GM18867 (cell line): ENCODE data around the gene PPT2.
"Not testable (repeated sequence)": the region's sequence is repeated elsewhere in the genome, so short reads cannot be mapped to it uniquely, and the experiment has no call there.

Experiments used
- ATAC-seq: cut with Tn5 transposase; IDR thresholded peaks from one replicate; pipeline ENCODE4 v1.9.1; 2021; ENCODE audit warnings: mild to moderate bottlenecking, moderate library complexity; ENCODE audit not compliant: unreplicated experiment

PPT2 gene

DNA sequence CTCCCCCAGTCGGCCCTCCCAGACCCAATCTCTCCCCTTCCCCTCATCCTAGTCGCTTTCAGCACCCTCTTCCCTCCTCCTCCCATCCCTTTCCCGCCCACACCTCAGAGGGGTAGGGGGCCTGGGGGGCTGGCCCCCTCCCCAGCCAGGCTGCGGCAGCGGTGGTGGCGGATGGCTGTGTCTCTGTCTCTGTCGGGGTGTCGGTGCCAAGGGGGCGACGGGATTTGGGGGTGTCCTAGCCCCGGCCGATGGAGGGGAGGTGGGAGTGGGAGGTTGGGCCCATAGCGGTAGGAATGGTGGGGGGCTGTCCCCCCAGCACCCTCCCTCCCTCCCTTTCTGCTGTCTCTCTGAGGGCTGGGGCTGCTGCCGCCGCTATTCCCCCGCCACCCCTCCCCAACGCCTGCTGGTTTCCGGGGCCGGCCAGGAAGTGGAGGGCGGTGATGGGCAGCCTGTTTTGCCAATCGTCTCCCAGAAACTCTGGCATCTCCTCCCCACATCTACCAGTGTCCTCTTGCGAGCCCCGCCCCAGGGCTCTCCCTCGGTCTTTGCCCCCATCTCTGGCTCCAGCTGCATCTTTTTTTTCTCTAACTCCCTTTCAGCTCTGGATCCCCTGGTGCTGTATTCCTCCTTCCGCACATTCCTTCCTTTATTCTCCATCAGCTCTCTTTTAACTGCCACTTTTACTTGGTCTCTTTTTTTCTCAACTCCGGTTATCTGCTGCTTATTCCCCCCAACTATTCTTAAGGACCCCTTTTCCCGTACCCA is 22.0 kb downstream of the PPT2 start, which contains the start of gene AGPAT1:
Gene AGPAT1, minus strand, starts transcription at position 374 of the 765 bp plus-strand sequence. CDS start 4,588 bp downstream, outside the sequence.
- ATAC-seq = peak; percentile 43

DNA sequence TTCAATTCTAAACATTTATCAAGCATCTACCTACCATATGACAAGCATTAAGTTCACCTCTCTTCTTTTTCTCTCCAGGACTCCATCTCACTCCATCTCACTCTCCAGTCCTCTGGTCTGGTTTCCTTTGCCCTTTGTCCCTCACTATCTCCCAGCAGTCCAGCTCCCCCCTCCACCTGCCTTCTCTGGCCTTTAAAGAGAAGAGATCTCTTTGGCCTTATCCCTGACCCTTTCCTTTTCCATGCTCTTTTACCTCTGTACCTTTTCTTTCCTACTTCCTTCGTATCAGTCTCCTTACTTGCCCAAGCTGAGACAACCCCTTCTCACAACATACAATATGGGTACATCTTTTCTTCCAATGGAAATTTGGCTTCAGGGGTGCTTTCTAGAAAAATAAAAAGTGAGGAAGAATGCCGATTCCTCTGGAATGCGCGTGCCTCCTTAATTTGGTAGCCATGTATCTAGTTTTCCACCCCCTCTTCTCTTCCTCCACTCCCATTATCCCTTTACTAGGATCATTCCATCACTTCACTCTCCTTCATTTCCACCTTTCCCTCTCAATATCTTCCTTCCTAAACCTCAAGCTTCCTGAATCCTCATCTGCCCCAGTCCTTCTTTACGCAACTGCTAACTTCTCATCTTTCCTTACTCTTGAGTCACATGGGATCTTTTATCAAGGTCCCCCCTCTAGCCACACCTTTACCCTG is 22.7 kb downstream of the PPT2 start:
- no peak for ATAC-seq

DNA sequence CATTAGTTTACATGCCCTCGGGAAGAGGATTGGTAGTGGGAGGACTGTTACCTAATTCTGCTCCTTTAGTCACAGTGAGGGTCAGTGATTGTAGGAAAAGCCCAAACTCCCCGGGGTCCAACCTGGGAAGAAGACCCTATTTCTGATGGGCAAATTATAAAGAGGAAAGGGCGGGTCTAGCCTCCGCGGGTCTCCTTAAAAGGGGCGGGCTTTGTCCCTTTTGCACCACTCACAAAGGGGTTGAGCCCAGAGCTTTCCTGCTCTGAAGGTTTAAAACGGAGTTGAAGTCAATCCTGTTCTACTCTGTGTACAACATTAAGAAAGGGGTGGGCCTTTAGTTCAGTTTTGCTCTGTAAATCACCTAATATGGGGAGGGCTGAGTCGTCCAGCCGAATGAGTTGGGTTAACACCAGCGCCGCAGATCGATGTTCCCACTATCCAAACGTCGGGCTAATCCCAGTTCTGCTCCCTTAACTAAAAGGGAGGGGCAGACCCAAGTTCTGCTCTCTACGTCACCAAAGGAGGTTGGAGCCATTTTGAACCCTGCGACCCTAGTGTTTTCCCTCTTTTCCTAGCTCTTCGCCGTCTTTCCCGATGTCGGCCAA is 23.3 kb downstream of the PPT2 start:
- ATAC-seq = no peak

DNA sequence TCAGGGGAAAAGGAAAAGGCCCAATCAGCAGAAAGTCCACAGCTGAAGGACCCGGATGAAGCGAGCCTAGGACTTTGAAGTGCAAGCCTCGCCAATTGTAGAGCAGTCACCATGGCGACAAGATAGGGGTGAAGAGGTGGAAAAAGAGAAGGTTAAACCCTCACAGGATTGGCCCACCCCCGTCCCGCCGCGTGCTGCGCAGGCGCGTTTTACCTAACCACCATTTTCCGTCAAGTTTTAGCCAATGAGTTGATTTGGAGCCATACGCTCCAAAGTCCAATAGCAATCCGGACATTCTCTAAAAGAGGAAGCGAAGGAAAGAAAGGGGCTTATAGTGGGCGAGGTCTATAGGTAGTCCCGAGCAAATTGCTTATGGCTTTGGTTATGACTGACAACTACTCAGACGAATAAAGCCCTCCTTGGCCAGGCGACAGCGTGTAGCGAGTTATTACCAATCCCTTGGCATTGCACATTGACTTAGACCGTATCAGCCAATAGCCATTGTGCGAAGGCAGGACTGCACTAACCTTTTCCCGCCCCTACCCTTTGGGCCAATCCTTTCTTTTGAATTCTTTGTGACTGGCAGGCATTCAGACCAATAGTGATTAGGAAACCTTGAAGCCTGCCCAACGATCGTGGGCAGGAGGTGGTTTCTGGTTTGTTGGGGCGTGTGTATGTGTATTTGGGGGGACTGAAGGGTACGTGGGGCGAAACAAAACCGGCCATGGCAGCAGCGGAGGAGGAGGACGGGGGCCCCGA is 24.0 kb downstream of the PPT2 start, which contains the start of gene RNF5:
Gene RNF5, plus strand, starts transcription at position 618 of the 759 bp plus-strand sequence. Its CDS starts 107 bp downstream, at position 725.
- peak; percentile 78 for ATAC-seq

DNA sequence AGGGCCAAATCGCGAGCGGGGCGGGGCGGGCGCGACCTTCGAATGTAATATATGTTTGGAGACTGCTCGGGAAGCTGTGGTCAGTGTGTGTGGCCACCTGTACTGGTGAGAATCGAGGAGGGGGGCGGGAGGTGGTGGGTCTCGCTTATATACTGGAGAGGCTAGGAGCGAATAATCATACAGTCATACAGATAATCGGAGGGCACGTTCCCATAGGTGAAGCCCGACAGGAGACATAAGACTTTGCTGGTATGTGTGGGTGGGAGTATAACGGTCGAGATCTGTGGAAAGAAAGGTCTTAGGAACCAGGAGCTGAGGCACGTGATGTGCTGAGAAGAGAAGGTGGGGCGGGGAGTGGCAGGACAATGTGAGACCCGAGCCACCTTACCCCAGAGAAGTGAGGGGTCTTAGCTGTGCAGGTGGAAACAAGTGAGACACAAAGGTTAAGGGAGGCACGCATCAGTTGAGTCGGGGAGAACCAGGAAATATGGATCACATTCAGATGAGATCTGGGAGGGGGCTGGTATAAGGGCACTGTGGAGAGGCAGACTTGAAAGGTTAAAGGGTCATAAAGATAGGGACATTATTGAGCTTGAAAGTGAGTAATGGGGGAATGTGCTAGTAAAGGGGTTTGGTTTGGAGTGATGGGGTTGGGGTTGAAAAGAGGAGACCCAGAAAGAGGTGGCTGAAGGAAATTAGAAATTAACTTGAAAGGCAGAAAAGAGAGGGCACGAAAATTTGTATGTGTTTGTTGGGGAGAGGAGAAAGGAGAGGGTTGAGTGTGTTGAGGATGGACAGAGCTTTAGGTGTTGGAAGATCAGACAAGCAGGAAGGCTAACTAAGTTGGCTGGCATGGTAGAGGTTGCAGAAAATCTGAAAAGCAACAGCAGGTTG is 24.9 kb downstream of the PPT2 start:
- no peak for ATAC-seq

DNA sequence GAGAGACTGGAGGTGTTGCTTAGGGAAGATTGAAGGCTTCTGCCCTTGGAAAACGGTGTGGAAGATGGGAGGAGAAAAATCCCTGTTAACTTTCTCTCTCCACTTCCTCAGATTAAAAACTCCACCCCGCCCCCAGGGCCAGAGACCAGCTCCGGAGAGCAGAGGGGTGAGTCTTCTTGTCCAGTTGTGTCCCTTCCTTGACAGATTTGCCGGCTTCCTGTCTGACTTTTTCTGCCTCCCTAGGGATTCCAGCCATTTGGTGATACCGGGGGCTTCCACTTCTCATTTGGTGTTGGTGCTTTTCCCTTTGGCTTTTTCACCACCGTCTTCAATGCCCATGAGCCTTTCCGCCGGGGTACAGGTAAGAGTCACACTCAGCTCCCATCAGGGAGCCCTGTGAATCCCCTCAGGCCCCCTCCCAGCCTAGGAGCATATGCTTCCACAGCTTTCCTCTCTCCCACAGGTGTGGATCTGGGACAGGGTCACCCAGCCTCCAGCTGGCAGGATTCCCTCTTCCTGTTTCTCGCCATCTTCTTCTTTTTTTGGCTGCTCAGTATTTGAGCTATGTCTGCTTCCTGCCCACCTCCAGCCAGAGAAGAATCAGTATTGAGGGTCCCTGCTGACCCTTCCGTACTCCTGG is 25.9 kb downstream of the PPT2 start:
- ATAC-seq = no peak

DNA sequence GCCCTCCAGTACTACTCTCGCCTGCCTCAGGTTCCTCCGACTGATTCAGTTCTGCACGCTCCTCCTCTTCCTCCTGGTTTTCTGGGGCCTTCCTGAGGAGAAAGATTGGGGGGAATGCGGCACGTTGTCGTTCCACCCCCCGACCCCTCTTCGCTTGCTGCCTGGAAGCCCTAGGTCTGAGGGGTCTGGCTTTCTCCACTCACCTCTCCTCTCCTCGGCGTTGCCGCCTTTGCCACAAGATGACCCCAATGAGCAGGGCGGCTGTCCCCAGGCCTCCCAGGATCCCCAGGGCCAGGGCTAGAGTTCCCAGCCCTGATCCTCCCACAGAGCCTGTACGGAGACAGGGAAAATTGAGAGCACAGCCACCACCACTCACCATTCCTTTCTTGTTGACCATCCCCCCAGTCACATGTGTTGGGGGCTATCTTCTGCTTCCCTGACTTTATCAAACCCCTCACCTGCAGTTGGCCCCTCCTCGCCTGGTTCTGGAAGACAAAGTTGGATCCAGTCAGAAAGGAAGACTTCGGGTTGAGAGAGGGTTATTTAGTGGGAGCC is 27.3 kb downstream of the PPT2 start:
- no peak for ATAC-seq

DNA sequence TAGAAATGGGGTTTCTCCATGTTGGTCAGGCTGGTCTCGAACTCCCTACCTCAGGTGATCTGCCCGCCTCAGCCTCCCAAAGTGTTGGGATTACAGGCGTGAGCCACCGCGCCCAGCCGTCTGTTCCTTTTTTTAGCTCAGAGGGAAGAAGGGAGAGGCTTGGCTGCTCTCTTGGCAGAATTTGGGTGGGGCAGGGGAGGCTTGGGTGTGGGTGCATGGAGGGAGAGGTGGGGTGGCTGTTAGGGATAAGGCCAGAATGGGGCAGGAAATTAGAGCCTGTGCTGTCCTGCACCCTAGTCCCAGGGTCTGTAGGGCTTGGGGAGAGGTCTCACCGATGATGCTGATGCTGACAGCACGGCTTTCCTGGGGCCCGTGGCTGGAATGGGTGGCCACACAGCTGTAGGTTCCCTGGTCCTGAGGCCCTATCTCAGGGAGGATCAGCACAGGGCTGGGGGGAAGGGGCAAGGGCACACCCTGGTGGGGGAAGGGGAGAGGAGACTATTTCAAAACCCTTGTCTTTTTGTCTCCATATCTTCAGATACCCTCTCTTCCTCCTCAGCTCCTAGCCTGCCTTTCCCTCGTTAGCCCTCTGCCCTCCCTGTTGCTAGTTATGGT is 28.1 kb downstream of the PPT2 start:
- no peak for ATAC-seq

DNA sequence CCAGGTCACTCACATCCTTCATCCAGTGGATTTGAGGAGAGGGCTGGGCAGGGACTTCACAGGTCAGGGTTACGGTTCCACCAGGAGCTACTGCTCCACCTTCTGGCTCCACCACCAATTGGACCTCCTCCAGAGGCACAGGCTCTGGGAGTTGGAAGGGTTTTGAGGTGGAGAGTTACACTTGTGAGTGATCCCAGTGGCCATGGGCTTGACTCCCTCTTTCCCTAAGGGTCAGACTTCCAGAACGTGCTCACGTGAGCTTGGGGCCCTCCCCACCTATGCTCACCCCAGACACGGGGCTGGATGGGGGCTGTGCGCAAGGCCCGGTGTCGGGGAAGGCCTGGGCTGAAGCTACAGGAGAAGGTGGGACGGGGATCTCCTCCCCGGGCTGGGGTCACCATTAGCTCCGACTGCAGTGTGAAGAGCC is 28.6 kb downstream of the PPT2 start:
- ATAC-seq = no peak

DNA sequence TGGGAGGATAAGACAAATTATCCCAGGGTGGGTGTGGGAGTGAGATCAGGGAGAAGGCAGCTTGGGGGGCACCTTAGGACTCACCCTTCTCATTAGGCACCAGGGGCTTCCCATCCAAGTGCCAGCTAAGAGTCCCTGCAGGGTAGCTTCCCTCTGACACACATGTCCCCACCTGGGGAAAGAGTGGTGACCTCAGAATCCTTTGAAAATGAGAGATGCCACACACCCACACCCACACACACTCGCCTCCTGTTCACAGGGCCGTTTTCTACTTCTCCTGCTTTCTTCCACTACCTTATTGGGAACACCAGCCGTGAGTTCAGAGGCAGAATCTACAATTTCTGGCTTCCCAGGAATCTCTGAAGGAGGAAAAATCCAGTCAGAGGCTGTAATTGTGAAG is 29.1 kb downstream of the PPT2 start:
- ATAC-seq = no peak

DNA sequence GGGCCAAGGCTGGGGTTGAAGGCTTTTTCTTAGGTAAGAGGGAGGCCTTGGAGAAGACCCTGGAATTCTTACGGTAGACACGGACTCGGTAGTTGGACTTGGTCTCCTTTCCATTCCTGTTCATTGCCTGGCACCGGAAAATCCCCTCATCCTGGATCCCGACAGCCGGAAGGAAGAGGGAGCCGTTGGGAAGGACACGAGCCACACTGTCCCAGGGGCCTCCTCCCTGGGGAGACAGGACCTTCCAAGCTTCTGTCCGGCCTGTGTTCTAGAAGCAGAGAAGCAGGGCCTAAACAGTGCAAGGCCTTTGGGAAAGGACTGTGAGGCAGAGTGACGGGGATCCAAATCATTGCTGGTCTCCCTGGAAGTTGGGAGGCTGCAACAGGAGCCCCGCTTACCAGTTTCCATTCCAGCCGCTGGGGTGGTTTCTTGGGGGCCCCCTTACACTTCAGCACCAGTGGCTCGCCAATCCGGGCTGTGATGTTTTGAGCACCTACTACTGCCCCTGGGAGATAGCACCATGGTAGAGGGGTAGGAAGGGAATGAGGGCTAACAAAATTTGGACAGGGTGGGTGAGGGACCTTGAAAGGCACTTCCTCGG is 29.6 kb downstream of the PPT2 start:
- ATAC-seq = no peak

DNA sequence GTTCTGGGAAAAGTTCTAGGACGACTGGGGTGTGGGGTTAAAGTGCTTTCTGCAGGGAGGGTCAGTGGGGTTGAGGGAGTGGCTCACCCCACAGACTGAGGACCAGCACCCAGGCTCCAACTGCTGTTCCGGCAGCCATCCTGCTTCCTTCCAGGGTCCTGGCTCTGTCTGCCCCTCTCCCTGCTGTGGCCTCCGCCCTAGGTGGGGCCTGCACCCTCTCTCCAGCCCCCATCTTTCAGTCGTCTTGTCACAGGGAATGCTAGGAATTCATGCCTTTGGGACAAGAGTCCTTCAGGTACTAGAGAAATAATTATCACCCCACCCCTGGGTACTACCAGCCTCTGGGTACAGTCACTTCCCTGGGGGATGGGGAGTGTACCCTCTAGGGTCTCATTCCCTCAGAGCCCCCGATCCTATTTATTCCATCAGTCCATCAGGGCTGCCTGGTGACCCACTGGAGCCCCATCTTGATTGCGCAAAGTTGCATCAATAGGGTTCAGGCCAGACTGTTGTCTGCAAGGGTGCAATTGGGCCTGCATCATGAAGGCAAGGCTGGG is 30.2 kb downstream of the PPT2 start, which contains the start of gene AGER:
Gene AGER, minus strand, starts transcription at position 170 of the 557 bp plus-strand sequence. Its CDS starts 31 bp downstream, at position 139.
- ATAC-seq = no peak

DNA sequence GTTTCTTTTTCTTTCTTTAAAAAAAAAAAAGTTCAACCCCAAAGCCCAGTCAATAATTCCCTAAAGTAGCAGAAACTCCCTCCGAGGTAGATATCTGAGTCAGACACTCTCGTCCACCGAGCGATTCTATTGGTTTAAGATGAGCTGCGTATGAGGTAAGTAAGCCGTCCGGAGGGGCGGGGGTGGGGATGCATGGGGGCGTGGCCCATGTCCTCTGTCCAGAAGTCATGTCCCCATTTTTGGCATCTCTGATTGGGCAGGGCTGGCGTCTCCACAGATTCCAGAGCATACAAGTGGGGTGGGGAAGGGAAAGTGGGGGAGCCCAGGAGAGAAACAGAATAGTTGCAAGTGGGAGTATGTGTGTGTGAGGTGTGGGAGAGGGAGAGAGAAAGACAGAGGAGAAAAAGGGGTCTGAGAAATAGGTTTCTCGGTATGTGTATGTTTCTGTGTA is 31.8 kb downstream of the PPT2 start:
- not testable (repeated sequence) for ATAC-seq

DNA sequence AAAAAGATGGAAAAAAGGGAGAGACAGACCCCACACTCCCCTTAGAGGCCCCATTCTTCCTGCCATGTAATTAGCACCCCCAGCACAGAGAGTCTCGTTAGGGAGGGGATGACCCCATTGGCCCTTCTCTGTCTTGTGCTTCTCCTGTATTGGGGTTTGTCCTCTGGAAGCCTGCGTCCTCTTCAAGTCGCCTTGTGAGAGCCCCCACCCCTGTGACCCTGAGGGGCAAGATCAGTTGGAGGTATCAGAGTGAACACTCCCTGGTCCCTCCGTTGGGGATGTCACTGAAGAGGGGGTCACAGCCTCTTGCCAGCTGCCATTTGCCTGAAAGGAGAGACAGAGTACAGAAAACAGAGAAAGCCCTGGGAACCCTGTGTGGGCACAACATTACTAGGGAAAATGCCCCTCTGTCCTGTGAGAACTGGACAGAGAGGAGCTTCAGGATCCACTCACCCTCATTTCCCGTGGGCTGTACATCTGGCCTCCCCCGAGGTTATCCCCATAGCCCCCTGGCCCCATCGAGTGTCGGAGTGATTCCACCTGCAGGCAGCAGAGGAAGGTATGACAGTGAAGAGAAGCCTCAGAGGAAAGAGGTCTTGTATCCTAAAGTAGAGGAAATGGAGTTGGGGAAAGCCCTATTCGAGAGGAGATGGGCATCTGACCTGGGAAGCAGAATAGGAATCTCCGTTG is 32.4 kb downstream of the PPT2 start:
- ATAC-seq = not testable (repeated sequence)

DNA sequence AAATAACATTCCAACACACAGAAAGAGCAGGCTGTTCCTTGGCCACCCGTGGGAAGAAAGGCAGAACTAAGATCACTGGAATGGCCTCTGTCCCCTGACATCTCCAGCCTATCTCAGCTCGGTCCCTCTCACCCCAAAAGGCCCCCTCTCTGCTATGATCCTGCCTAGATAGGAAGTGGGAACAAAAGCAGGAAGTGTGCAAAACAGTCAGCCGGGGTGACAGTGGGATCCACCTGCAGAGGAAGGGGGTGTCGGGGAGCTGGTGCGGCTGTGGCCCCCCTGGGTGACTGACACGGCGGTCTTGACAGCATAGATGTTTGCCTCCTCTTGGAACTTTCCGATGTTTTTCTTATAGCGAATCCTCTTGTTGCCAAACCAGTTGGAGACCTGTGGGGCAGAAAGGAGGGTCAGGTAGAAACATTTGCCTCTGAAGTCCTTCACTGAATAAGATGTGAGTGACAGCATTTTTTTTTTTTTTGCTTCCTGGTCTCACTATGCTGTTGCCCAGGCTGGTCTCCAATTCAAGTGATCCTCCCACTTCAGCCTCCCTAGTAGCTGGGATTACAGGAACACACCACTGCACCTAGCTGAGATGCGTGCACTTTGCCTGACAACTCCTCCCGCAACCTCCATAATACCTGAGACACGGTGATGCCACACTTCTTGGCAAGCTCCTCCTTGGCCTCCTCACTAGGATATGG is 33.2 kb downstream of the PPT2 start:
- ATAC-seq = no peak

DNA sequence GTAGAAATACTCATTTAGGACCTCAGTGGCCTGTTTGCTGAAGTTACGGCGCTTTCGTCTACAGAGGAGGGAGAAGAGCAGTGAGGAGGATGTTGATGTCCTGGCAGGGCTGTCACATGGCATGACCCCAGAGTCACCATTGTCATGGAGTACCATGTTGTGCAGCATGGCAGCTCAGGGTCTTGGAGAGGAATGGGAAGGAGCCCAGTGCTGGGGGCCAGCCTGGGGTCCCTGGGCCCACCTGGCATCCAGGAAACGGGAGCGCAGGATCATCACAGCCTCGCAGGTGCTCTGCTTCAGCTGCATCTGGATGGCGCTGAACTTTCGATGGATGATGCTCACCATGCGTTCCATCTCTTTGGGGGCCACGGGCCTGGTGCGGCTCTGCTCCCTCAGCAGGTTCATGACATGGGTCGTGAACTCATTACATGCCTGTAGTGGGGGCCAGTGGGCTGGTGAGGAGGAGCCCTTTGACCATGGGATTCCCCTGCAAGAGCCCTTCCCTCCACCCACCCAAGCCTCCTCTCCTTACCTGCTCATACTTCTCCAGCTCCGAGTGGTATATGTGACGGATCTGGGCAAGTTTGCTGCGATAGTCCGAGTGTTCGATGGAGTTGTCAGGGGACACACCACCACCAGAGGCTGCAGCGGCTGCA is 33.9 kb downstream of the PPT2 start:
- ATAC-seq = not testable (repeated sequence)
